ENCODE results near the gene KCNN1. TPM values are rescaled to one million over a fixed set of nuclear protein-coding genes. Genes with fewer than 3 reads are reported as not detected.

Gene KCNN1
- polyA plus RNA-seq, 1 donor from 2014 or later = 9.9 TPM

DNA sequence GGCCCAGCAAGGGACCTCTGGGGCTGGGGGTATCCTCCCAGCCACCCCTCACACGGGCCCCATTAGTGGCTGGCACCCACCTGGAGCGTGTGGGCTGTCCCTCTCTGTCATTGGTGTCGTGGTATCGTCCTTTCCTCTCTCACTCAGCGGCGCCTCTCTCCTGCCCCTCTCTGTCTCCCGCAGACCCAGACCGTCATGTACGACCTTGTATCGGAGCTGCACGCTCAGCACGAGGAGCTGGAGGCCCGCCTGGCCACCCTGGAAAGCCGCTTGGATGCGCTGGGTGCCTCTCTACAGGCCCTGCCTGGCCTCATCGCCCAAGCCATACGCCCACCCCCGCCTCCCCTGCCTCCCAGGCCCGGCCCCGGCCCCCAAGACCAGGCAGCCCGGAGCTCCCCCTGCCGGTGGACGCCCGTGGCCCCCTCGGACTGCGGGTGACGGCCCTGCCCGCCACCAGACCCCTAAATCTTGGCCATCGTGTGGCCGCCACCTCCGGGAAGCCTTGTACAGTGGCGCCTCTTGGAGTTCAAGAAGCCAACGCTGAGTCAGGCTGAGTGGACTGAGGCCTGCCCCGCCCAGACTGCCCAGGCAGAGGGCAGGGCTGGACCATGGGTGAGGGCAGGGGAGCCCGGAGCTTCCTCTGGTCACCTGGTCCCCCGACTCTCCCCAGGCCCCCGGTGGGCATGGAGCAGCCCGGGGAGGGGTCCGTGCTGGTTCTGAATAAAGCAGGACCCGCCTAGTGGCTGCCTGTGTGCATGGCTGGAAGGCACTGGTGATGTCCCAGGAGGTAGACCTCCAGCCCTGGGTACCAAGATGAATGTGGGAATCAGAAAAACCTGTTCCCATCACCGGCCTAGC lies 31.3 kb downstream of the KCNN1 start:
- H3K27ac ChIP-seq (ENCODE audit: low read length) = no peak overlapping the region

DNA sequence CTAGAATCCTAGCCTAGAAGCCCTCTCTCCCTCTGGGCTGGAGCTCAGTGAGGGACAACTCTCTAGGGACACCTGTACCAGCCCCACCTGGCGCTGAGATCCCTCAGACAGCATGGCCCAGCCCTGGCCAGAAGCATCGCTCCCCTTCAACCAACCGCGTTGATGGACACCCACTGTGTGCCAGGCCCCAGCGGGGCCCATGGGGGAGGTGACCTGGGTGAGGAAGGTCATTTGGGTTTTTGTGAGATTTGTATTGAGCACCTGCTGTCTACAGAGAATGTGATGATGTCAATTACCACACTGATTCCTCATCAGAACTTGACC lies 31.9 kb downstream of the KCNN1 start:
- Histone ChIP-seq H3K27me3 (ENCODE audit: insufficient read depth, low read depth, low read length) (peaks cover 28% of the 10 kb centered on the region), H3K4me3 (ENCODE audit: low read length) (no peak overlapping the region), H3K9me3 (ENCODE audit: low read length) (no peaks in the 10 kb centered on the region), H3F3A (ENCODE audit: insufficient read depth, low read length, poor library complexity, severe bottlenecking) (no peaks in the 10 kb centered on the region), H3K4me2 (ENCODE audit: low read length) (no peak overlapping the region), H3K36me3 (ENCODE audit: insufficient read depth, low read length) (no peaks in the 10 kb centered on the region), H3K9me2 (ENCODE audit: insufficient read depth, low read length) (no peaks in the 10 kb centered on the region), H2AFZ (ENCODE audit: low read depth, low read length) (no peak overlapping the region), H3K27ac (ENCODE audit: low read length) (no peak overlapping the region), H3K79me2 (replicated peaks; ENCODE audit: insufficient read depth, low read length) (no peaks in the 10 kb centered on the region), H4K20me1 (ENCODE audit: insufficient read depth) (no peaks in the 10 kb centered on the region), H3K9ac (ENCODE audit: low read length) (no peak overlapping the region)
- TF ChIP-seq, protein P1, sequence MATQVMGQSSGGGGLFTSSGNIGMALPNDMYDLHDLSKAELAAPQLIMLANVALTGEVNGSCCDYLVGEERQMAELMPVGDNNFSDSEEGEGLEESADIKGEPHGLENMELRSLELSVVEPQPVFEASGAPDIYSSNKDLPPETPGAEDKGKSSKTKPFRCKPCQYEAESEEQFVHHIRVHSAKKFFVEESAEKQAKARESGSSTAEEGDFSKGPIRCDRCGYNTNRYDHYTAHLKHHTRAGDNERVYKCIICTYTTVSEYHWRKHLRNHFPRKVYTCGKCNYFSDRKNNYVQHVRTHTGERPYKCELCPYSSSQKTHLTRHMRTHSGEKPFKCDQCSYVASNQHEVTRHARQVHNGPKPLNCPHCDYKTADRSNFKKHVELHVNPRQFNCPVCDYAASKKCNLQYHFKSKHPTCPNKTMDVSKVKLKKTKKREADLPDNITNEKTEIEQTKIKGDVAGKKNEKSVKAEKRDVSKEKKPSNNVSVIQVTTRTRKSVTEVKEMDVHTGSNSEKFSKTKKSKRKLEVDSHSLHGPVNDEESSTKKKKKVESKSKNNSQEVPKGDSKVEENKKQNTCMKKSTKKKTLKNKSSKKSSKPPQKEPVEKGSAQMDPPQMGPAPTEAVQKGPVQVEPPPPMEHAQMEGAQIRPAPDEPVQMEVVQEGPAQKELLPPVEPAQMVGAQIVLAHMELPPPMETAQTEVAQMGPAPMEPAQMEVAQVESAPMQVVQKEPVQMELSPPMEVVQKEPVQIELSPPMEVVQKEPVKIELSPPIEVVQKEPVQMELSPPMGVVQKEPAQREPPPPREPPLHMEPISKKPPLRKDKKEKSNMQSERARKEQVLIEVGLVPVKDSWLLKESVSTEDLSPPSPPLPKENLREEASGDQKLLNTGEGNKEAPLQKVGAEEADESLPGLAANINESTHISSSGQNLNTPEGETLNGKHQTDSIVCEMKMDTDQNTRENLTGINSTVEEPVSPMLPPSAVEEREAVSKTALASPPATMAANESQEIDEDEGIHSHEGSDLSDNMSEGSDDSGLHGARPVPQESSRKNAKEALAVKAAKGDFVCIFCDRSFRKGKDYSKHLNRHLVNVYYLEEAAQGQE (IDR thresholded peaks at IDR 0.05; ENCODE audit: borderline replicate concordance) = no peak
- TF ChIP-seq SMC3 (conservative IDR thresholded peaks at IDR 0.05; ENCODE audit: poor library complexity) = no peak
- TF ChIP-seq TAF1 (IDR thresholded peaks at IDR 0.05; ENCODE audit: low read depth) = no peak
- TF ChIP-seq MXI1 (conservative IDR thresholded peaks at IDR 0.05; ENCODE audit: poor library complexity, severe bottlenecking) = no peak
- no peak for TF ChIP-seq RAD21 (conservative IDR thresholded peaks at IDR 0.05)
- TF ChIP-seq, protein P2, sequence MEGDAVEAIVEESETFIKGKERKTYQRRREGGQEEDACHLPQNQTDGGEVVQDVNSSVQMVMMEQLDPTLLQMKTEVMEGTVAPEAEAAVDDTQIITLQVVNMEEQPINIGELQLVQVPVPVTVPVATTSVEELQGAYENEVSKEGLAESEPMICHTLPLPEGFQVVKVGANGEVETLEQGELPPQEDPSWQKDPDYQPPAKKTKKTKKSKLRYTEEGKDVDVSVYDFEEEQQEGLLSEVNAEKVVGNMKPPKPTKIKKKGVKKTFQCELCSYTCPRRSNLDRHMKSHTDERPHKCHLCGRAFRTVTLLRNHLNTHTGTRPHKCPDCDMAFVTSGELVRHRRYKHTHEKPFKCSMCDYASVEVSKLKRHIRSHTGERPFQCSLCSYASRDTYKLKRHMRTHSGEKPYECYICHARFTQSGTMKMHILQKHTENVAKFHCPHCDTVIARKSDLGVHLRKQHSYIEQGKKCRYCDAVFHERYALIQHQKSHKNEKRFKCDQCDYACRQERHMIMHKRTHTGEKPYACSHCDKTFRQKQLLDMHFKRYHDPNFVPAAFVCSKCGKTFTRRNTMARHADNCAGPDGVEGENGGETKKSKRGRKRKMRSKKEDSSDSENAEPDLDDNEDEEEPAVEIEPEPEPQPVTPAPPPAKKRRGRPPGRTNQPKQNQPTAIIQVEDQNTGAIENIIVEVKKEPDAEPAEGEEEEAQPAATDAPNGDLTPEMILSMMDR (IDR thresholded peaks at IDR 0.05; ENCODE audit: poor library complexity, severe bottlenecking) = no peak
- TF ChIP-seq EP300 (conservative IDR thresholded peaks at IDR 0.05; ENCODE audit: poor library complexity, severe bottlenecking) = no peak
- no peak for TF ChIP-seq EZH2 (IDR thresholded peaks at IDR 0.05; ENCODE audit: borderline replicate concordance, insufficient read depth, low read length, poor library complexity, severe bottlenecking)
- no peak for TF ChIP-seq POLR2AphosphoS5 (IDR thresholded peaks at IDR 0.05)

More for the DNA sequence above, 31.3 kb downstream of the KCNN1 start:
- H3K4me2 ChIP-seq (ENCODE audit: low read length) = no peak overlapping the region
- TF ChIP-seq RAD21 (conservative IDR thresholded peaks at IDR 0.05) (no peak), MXI1 (conservative IDR thresholded peaks at IDR 0.05; ENCODE audit: poor library complexity, severe bottlenecking) (no peak), EZH2 (IDR thresholded peaks at IDR 0.05; ENCODE audit: borderline replicate concordance, insufficient read depth, low read length, poor library complexity, severe bottlenecking) (no peak), TAF1 (IDR thresholded peaks at IDR 0.05; ENCODE audit: low read depth) (no peak), EP300 (conservative IDR thresholded peaks at IDR 0.05; ENCODE audit: poor library complexity, severe bottlenecking) (no peak), SMC3 (conservative IDR thresholded peaks at IDR 0.05; ENCODE audit: poor library complexity) (no peak), POLR2AphosphoS5 (IDR thresholded peaks at IDR 0.05) (no peak)
- TF ChIP-seq, protein P1 (IDR thresholded peaks at IDR 0.05; ENCODE audit: borderline replicate concordance) = no peak
- TF ChIP-seq, protein P2 (IDR thresholded peaks at IDR 0.05; ENCODE audit: poor library complexity, severe bottlenecking) = no peak
- no peak overlapping the region for H2AFZ ChIP-seq (ENCODE audit: low read depth, low read length)
- H3K36me3 ChIP-seq (ENCODE audit: insufficient read depth, low read length) = no peaks in the 10 kb centered on the region
- no peaks in the 10 kb centered on the region for H3K9me3 ChIP-seq (ENCODE audit: low read length)
- H3K9ac ChIP-seq (ENCODE audit: low read length) = no peak overlapping the region
- no peaks in the 10 kb centered on the region for H3K9me2 ChIP-seq (ENCODE audit: insufficient read depth, low read length)
- H3K79me2 ChIP-seq (replicated peaks; ENCODE audit: insufficient read depth, low read length) = no peaks in the 10 kb centered on the region
- H3F3A ChIP-seq (ENCODE audit: insufficient read depth, low read length, poor library complexity, severe bottlenecking) = no peaks in the 10 kb centered on the region
- peaks cover 28% of the 10 kb centered on the region for H3K27me3 ChIP-seq (ENCODE audit: insufficient read depth, low read depth, low read length)
- H4K20me1 ChIP-seq (ENCODE audit: insufficient read depth) = no peaks in the 10 kb centered on the region
- no peak overlapping the region for H3K4me3 ChIP-seq (ENCODE audit: low read length)

Data from neural cell (in vitro differentiated cells).